ENCODE data around the gene USP10. TPM values are rescaled to one million over a fixed set of nuclear protein-coding genes. Genes with fewer than 3 reads are reported as not detected.

USP10 gene
- total RNA-seq, 1 experiment from 2014 or later = 203 TPM

GRCh38 chr16:84804326-84804725 is 104.5 kb downstream of the USP10 start:
- H3K27ac ChIP-seq (ENCODE audit: insufficient read length, low read depth, low read length) = no peak overlapping the region
- no peak overlapping the region for H2BK15ac ChIP-seq (ENCODE audit: low read depth, low read length)
- DNase-seq = no peak
- Mint-ChIP-seq H3K36me3 (ENCODE audit: insufficient read depth in 1 of 3, low read depth in 3 of 3) (peaks cover 0 to 3% (median 0%) of the 10 kb centered on the region in 3 experiments; a peak in 2 of 7 replicates), H3K9me3 (peaks cover 3 to 6% of the 10 kb centered on the region in 2 experiments; a peak in 3 of 5 replicates), H3K4me3 (no peak overlapping the region), H3K27me3 (ENCODE audit: low read depth) (peaks cover 7% of the 10 kb centered on the region), H3K27ac (no peak overlapping the region), H3K4me1 (peaks cover 6% of the 10 kb centered on the region in 2 experiments)
- no peak overlapping the region for H3K9ac ChIP-seq (ENCODE audit: extremely low read depth, insufficient read length, low read length)
- no peak overlapping the region for H2BK12ac ChIP-seq (ENCODE audit: insufficient read length, low read depth, low read length)
- H3K4me1 ChIP-seq (ENCODE audit: insufficient read depth, low read length) = no peaks in the 10 kb centered on the region
- H3K79me2 ChIP-seq (ENCODE audit: insufficient read depth, low read length) = no peaks in the 10 kb centered on the region
- H3K14ac ChIP-seq (ENCODE audit: insufficient read depth, low read length) = no peak overlapping the region
- no peak overlapping the region for H2AFZ ChIP-seq (ENCODE audit: low read length)
- H4K91ac ChIP-seq (ENCODE audit: insufficient read length, low read depth, low read length) = no peak overlapping the region
- H3K18ac ChIP-seq (ENCODE audit: insufficient read length, low read depth, low read length) = no peak overlapping the region
- H3K4ac ChIP-seq (ENCODE audit: low read depth, low read length) = no peak overlapping the region
- no peaks in the 10 kb centered on the region for H3K9me3 ChIP-seq (ENCODE audit: control insufficient read depth, low read depth, low read length)
- no peaks in the 10 kb centered on the region for H3K27me3 ChIP-seq (ENCODE audit: insufficient read depth, low read length)
- H2BK120ac ChIP-seq (ENCODE audit: low read depth, low read length, poor library complexity, severe bottlenecking) = no peak overlapping the region
- H4K8ac ChIP-seq (replicated peaks; ENCODE audit: insufficient read length, low read depth, low read length) = no peak overlapping the region
- no peak overlapping the region for H4K5ac ChIP-seq (ENCODE audit: insufficient read length, low read depth, low read length)
- no peaks in the 10 kb centered on the region for H3K79me1 ChIP-seq (ENCODE audit: insufficient read depth, low read depth, low read length, poor library complexity, severe bottlenecking)
- TF ChIP-seq, protein P1, sequence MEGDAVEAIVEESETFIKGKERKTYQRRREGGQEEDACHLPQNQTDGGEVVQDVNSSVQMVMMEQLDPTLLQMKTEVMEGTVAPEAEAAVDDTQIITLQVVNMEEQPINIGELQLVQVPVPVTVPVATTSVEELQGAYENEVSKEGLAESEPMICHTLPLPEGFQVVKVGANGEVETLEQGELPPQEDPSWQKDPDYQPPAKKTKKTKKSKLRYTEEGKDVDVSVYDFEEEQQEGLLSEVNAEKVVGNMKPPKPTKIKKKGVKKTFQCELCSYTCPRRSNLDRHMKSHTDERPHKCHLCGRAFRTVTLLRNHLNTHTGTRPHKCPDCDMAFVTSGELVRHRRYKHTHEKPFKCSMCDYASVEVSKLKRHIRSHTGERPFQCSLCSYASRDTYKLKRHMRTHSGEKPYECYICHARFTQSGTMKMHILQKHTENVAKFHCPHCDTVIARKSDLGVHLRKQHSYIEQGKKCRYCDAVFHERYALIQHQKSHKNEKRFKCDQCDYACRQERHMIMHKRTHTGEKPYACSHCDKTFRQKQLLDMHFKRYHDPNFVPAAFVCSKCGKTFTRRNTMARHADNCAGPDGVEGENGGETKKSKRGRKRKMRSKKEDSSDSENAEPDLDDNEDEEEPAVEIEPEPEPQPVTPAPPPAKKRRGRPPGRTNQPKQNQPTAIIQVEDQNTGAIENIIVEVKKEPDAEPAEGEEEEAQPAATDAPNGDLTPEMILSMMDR (conservative IDR thresholded peaks at IDR 0.05) = no peak
- no peak overlapping the region for H3K4me2 ChIP-seq (ENCODE audit: insufficient read depth, insufficient read length, low read length)
- no peak overlapping the region for H3K56ac ChIP-seq (ENCODE audit: insufficient read length, low read depth, low read length)
- WGBS (ENCODE audit: extremely low coverage, insufficient read length, low lambda C conversion rate) = no CpG with 5 or more reads among the region's 10 CpGs
- no peak overlapping the region for H2BK5ac ChIP-seq (ENCODE audit: insufficient read length, low read length)
- H3K23ac ChIP-seq (ENCODE audit: insufficient read length, low read depth, low read length) = no peak overlapping the region
- no peak overlapping the region for H3T11ph ChIP-seq (ENCODE audit: low read length)
- H3K23me2 ChIP-seq (ENCODE audit: insufficient read length, low read depth, low read length, poor library complexity, severe bottlenecking) = no peaks in the 10 kb centered on the region
- H4K20me1 ChIP-seq (ENCODE audit: control insufficient read depth, insufficient read depth, insufficient read length) = no peaks in the 10 kb centered on the region
- no peak overlapping the region for H2BK20ac ChIP-seq (ENCODE audit: low read depth, low read length, poor library complexity, severe bottlenecking)
- no peak overlapping the region for H2AK5ac ChIP-seq (ENCODE audit: insufficient read length, low read length)

Data from H9 (cell line).